ENCODE data around the gene OVCH1.

GRCh38 chr12:29547151-29547632 lies 49.7 kb upstream of the OVCH1 start:
- TF ChIP-seq EP300 (IDR thresholded peaks at IDR 0.05): no peak
- no peak for TF ChIP-seq CTCF (IDR thresholded peaks at IDR 0.05)
- no peak for TF ChIP-seq POLR2A (IDR thresholded peaks at IDR 0.05; ENCODE audit: low read depth)
- peak in 1 of 2 donors; percentile 25 for TF ChIP-seq POLR2AphosphoS5 (IDR thresholded peaks at IDR 0.05)
